CD4-positive, alpha-beta T cell treated with Interleukin-21 for 1 hour (primary cell): ENCODE data around the gene GRID2.

Experiments used
- DNase-seq: peaks from one replicate; pipeline ENCODE4 v3.0.0-alpha.2; 2020

The GRID2 gene

GRCh38 chr4:93127489-93127888 lies 823.7 kb downstream of the GRID2 start:
- DNase-seq: no peak

DNA sequence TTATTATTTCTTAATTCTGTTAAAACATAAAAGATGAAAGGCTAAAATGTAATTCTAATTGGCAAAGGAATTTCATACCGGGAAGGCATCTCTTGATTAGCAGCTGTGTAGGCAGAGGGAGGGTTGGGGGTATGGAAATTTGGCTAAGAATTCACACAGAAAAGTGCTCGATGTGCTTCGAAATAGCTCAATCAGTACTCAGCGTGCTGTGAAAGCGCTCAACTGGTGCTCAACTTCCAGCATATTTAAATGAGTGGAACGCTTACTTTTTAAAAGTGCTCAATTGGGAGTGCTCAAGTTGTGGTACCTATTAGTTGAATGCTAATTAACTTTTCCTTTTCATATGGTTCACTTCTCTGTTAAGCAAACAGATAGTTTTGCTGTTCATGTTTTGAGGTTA lies 828.9 kb downstream of the GRID2 start:
- DNase-seq: no peak

DNA sequence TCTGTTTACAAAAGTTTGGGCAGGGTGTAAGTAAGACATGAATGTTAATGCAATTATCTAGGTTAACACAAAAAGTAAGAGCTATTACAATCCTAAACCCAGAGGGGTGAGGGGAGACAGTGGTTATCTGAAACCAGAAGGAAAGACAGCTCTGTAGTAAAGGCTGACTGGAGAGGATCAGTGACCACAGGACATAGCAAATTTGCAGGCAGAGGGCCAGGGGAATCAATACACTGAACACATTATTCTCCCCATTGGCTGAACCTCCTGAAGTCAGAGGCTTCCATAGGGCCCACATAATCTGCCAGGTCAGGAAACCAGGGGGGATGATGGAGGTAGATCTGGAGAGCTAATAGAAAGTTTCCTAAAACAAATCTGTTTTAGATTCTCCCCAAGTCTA lies 835.4 kb downstream of the GRID2 start:
- no peak for DNase-seq

DNA sequence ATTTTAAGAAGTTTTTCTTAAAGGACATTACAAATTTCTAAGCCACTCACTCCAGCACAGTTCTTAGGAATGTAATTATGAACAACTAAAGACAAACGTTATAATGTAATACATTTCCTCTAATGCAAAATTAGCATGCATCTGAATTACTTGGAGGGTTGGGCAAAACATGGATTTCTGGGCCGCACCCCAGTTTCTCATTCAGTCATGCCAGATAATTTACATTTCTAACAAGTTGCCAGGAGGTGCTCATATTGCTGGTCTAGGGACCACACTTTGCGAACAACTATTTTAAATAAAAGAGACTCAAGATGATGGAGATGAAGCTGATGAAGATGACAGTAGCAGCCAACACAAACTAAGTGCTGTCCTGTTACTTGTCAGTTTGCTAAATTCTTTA lies 840.1 kb downstream of the GRID2 start:
- no peak for DNase-seq

- no peak for DNase-seq
Measured at GRCh38 chr4:93144644-93145043, 840.9 kb downstream of the GRID2 start.

DNA sequence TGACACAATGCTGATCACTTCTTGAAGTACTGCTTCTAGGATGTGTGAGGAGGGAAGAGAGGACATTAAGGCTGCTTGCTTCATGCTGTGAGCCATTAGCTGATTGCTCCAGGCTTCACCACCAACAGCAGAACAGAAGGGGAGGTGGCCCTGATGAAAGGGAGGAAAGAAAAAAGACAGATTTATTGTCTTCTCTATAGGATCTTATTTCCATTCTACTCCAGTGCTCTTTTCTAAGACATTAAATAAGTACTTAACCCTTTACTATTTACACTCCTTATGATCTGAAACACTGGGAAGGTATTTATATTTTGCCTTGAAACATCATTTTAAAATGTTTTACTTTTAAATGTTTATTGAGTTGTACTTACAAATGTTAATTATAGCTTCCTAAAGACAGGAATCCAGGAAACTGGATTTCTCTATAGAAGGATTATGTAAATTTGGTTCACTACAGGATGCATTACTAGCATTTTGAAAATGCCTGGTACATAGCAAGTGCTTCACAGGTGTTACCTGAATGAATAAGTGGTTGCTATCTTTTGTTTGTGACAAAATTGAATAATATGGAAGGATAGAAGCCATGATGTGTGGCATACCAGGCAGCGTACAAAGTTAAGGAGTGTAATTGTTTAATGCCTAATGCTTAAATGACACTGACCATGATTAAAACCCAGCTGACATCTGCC lies 843.9 kb downstream of the GRID2 start:
- no peak for DNase-seq

- no peak for DNase-seq
Measured at GRCh38 chr4:93152491-93152890, 848.7 kb downstream of the GRID2 start.

- DNase-seq: no peak
Measured at GRCh38 chr4:93157986-93158385, 854.2 kb downstream of the GRID2 start.

DNA sequence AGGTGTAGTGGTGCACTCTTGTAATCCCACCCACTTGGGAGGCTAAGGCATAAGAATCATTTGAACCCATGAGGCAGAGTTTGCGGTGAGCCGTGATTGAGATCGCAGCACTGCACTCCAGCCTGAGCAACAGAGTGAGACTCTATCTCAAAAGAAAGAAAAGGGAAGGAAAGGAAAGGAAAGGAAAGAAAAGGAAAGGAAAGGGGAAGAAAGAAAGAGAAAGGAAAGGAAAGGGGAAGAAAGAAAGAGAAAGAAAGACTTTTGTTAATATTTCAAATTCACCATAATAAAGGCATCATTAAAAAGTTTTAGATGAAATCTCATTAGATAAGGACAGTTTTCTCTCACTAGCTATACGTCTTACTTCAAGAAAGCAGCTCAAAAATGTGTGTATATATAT lies 864.3 kb downstream of the GRID2 start:
- DNase-seq: no peak

- no peak for DNase-seq
Measured at GRCh38 chr4:93169966-93170365, 866.2 kb downstream of the GRID2 start.

DNA sequence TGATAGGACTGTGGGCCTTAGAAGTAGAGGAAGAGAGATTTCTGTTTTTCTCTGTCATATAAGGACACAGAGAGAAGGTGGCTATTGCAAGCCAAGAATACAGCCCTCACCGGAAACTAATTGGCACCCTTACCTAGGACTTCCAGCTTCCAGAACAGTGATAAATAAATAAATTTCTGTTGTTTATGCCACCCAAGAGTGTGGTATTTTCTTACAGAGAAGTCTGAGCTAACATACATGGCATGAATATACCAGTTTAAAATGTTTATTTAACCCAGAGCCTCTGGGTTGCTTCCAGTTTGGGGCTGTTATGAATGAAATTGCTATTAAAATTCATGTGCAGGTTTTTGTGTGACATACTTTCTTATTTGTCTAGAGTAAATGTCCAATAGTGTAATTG lies 870.8 kb downstream of the GRID2 start:
- DNase-seq: no peak

GRCh38 chr4:93178279-93178678 lies 874.5 kb downstream of the GRID2 start:
- no peak for DNase-seq

- DNase-seq: no peak
Measured at GRCh38 chr4:93179044-93179443, 875.3 kb downstream of the GRID2 start.

DNA sequence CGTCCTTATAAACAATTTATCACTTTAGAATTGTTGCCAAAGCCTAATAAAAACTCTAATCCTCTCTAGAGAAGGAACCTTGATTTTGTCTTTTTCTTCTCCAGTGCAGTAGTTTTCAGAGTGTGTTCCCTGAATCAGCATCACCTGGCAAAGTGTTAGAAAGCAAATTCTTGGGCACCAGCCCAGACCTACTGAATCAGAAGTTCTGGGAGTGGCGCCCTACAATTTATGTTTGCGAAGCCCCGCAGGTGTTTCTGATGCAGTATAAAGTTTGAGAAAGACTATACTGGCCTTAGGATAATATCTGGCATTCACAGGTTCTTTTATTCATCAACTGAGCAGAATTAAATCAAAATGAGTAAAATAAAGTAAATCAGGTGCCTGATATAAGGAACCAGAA lies 879.0 kb downstream of the GRID2 start:
- no peak for DNase-seq

DNA sequence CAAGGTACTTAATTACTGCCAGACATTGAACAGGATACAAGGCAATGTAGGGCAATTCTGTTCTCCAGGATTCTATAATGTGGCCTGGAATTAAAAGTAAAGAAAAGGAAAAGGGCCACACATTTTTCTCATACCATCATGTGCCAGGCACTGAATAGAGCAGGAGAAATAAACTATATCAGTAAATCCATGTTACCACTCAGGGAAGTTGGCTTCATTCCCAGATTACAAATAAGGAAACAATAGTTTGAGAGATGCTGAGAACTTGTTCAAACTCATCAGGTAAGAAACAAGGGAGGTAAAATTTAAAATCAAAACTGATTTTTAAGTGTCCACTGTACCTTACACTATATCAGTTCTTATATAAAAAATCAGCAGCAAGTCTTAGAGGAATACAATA lies 879.8 kb downstream of the GRID2 start:
- DNase-seq: no peak

DNA sequence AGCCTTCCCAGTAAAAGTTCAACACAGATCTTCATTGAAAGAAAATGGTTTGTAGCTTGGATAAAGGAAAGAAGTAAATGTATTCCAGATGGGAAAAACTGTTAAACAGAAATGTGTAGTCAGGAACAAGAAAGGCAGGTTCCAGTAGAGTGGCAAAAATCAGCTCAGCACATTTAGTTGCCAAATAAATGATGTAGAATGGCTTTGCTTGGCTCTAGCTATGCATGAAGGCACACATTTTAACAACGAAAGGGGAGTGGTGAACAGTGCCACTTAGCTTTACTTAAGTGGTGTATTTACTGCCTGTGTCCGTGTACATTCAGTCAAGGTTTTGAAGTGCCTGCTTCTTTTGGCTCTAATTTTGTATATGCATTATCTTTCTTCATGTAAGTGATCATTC lies 880.3 kb downstream of the GRID2 start:
- DNase-seq: no peak

DNA sequence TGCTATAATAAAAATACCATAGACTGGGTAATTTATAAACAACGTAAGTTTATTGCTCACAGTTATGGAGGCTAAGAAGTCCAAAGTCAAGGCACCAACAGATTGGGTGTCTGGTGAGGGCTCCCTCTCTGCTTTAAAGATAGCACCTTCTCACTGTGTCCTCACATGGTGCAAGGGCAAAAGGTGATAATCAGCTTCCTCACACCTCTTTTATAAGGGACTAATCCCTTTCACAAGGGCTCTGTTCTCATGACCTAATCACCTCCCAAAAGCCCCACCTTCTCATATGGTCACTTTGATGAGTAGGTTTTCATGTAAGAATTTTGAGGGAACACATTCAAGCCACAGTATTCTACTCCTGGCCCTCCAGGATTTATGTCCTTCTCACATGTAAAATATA lies 883.1 kb downstream of the GRID2 start:
- no peak for DNase-seq

DNA sequence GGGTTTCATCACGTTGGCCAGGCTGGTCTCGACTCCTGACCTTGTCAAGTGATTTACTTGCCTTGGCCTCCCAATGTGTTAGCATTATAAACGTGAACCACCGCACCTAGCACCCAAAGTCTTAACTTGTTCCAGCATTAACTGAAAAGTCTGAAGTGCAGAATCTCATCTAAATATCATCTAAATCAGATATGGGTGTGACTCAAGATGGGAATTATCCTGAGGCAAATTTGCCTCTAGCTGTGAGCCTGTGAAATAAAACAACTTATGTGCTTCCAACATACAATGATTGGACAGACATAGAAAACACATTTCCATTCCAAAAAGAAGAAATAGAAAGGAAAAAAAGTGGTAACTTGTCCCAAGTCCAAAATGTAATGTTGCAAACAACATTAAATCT lies 883.7 kb downstream of the GRID2 start:
- DNase-seq: no peak

DNA sequence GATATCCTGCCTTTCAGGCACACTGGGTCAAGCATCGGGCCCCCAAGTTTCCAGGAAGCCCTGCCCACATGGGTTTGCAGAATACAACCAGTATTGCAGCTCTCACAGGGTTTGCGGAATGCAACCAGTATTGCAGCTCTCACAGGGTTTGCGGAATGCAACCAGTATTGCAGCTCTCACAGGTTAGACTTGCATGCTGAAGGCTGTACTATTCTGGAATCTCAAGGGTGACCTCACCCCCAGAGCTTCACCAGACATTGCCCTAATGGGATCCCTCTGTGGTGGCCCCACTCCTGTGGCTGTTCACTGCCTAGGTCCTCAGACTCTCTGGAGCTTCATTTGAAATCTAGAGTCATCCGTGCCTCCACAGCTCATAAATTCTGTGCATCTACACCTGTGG lies 884.1 kb downstream of the GRID2 start:
- no peak for DNase-seq

DNA sequence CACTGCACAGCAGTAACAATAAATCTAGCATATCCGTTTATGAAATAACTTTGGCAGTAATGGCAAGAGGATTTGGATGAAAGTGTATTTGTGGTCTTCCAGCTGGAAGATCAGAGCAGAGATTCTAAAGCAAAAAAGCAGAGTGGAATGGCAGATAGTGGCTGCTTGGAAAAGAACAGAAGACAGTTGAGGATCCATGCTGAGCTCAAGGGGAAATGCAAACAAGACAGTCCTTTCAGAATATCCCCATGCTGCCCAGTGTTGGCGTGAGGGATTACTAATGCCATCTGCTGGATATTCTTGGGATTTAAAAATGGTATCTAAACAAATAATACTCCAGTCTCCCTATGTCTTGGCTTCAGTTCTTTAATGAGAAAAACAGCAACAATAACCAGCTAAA lies 895.7 kb downstream of the GRID2 start:
- no peak for DNase-seq

GRCh38 chr4:93201471-93202096 lies 897.8 kb downstream of the GRID2 start:
- no peak for DNase-seq

DNA sequence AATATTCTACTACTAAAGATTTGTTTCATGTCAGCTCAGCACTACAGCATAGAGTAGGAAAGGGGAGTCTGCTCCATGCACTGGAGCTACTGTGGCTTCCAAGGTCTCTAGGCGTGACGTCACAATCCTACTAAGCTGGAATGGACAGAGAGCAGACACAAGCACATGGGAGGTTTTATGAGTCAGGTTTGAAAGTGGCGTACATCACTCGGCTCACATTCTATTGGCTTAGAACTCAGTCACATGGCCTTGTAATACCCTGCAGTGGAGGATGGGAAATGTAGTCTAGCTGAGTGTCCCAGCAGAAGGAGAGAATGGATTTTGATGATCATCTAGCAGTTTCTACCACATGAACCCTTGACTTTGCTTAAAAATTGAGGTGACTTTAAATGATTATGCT lies 899.9 kb downstream of the GRID2 start:
- no peak for DNase-seq

- no peak for DNase-seq
Measured at GRCh38 chr4:93212250-93212649, 908.5 kb downstream of the GRID2 start.

- DNase-seq: no peak
Measured at GRCh38 chr4:93216646-93217045, 912.9 kb downstream of the GRID2 start.

DNA sequence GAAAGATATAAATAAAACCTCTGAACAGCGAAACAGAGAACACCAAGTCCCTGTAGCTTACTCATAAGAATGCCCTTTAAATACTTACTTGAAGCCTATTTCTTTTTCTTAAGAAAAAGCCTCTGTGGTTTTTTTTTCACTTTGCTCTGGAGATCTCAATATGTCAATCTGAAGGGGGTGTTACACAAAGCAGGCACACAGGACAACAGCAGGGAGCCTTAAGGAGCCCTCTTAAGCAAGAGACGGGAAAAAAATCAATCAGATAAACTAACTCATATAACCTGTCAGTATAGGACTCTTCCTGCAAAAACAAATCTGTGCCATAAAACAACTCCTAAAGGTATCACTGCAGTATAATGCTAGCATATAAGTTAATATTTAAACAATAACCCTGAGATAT lies 913.7 kb downstream of the GRID2 start:
- no peak for DNase-seq
